Stimulated activated naive CD8-positive, alpha-beta T cell treated with anti-CD3 and anti-CD28 coated beads, Interleukin-15, Interleukin-2, amounts not matched to agents 100 ng/mL and 50 ng/mL, for 24 hours (primary cell): ENCODE results near the gene DUSP10.
A peak's percentile ranks its signal among the peaks of the same experiment; 100 is the strongest.

Experiments used
- H3K27ac Mint-ChIP-seq: one replicate; pipeline ENCODE4 v1.8.0; 2021; ENCODE audit warnings: mild to moderate bottlenecking, mixed read lengths
- H3K27me3 Mint-ChIP-seq: one replicate; pipeline ENCODE4 v1.8.0; 2021; ENCODE audit warnings: mixed read lengths
- H3K36me3 Mint-ChIP-seq: one replicate; pipeline ENCODE4 v1.8.0; 2021; ENCODE audit warnings: low read depth, mixed read lengths
- H3K4me1 Mint-ChIP-seq: one replicate; pipeline ENCODE4 v1.8.0; 2021; ENCODE audit warnings: low read depth, mixed read lengths
- H3K4me3 Mint-ChIP-seq: one replicate; pipeline ENCODE4 v1.8.0; 2021; ENCODE audit warnings: mild to moderate bottlenecking, mixed read lengths
- H3K9me3 Mint-ChIP-seq: one replicate; pipeline ENCODE4 v1.8.0; 2021; ENCODE audit warnings: mixed read lengths

The DUSP10 gene

GRCh38 chr1:221716713-221717484, 25.0 kb downstream of the DUSP10 start:
- H3K27ac Mint-ChIP-seq: peak overlapping the region; percentile 22
- H3K4me1 Mint-ChIP-seq: peaks cover 63% of the 10 kb centered on the region
- peaks cover 4% of the 10 kb centered on the region for H3K9me3 Mint-ChIP-seq
- H3K36me3 Mint-ChIP-seq: peaks cover 45% of the 10 kb centered on the region
- no peaks in the 10 kb centered on the region for H3K27me3 Mint-ChIP-seq
- no peak overlapping the region for H3K4me3 Mint-ChIP-seq

- H3K36me3 Mint-ChIP-seq: peaks cover 44% of the 10 kb centered on the region
Observed at GRCh38 chr1:221715321-221716169, 26.3 kb downstream of the DUSP10 start.

GRCh38 chr1:221714227-221715152, 27.4 kb downstream of the DUSP10 start:
- peaks cover 74% of the 10 kb centered on the region for H3K4me1 Mint-ChIP-seq
- H3K27me3 Mint-ChIP-seq: no peaks in the 10 kb centered on the region
- peaks cover 4% of the 10 kb centered on the region for H3K9me3 Mint-ChIP-seq
- peaks cover 38% of the 10 kb centered on the region for H3K36me3 Mint-ChIP-seq
- no peak overlapping the region for H3K4me3 Mint-ChIP-seq
- H3K27ac Mint-ChIP-seq: peak overlapping the region; percentile 19

More at GRCh38 chr1:221715321-221716169, 26.3 kb downstream of the DUSP10 start:
- Mint-ChIP-seq H3K27me3 (no peaks in the 10 kb centered on the region), H3K4me1 (peaks cover 66% of the 10 kb centered on the region), H3K4me3 (no peak overlapping the region), H3K9me3 (peaks cover 4% of the 10 kb centered on the region), H3K27ac (no peak overlapping the region)

GRCh38 chr1:221712776-221713431, 29.0 kb downstream of the DUSP10 start:
- H3K27ac Mint-ChIP-seq: peak overlapping the region; percentile 92
- peaks cover 37% of the 10 kb centered on the region for H3K36me3 Mint-ChIP-seq
- peaks cover 4% of the 10 kb centered on the region for H3K9me3 Mint-ChIP-seq
- peaks cover 90% of the 10 kb centered on the region for H3K4me1 Mint-ChIP-seq
- no peaks in the 10 kb centered on the region for H3K27me3 Mint-ChIP-seq
- H3K4me3 Mint-ChIP-seq: peak overlapping the region; percentile 72

GRCh38 chr1:221712198-221712684, 29.6 kb downstream of the DUSP10 start:
- H3K4me1 Mint-ChIP-seq: peaks cover 95% of the 10 kb centered on the region
- peaks cover 4% of the 10 kb centered on the region for H3K9me3 Mint-ChIP-seq
- no peaks in the 10 kb centered on the region for H3K27me3 Mint-ChIP-seq
- peaks cover 37% of the 10 kb centered on the region for H3K36me3 Mint-ChIP-seq
- peak overlapping the region; percentile 72 for H3K4me3 Mint-ChIP-seq
- peak overlapping the region; percentile 92 for H3K27ac Mint-ChIP-seq

- H3K27me3 Mint-ChIP-seq: no peaks in the 10 kb centered on the region
- no peak overlapping the region for H3K4me3 Mint-ChIP-seq
- H3K4me1 Mint-ChIP-seq: peaks cover 97% of the 10 kb centered on the region
- H3K9me3 Mint-ChIP-seq: peaks cover 4% of the 10 kb centered on the region
- H3K27ac Mint-ChIP-seq: peak overlapping the region; percentile 92
- H3K36me3 Mint-ChIP-seq: peaks cover 33% of the 10 kb centered on the region
Observed at GRCh38 chr1:221711656-221712055, 30.2 kb downstream of the DUSP10 start.

- H3K9me3 Mint-ChIP-seq: peaks cover 4% of the 10 kb centered on the region
- peak overlapping the region; percentile 92 for H3K27ac Mint-ChIP-seq
- no peak overlapping the region for H3K4me3 Mint-ChIP-seq
- H3K4me1 Mint-ChIP-seq: peaks cover 94% of the 10 kb centered on the region
- peaks cover 34% of the 10 kb centered on the region for H3K36me3 Mint-ChIP-seq
- no peaks in the 10 kb centered on the region for H3K27me3 Mint-ChIP-seq
Observed at GRCh38 chr1:221711063-221711577, 30.8 kb downstream of the DUSP10 start.

GRCh38 chr1:221709854-221710253, 32.0 kb downstream of the DUSP10 start:
- Mint-ChIP-seq H3K36me3 (peaks cover 41% of the 10 kb centered on the region), H3K9me3 (peaks cover 4% of the 10 kb centered on the region), H3K27me3 (no peaks in the 10 kb centered on the region), H3K4me3 (no peak overlapping the region), H3K27ac (peak overlapping the region; percentile 36), H3K4me1 (peaks cover 84% of the 10 kb centered on the region)

- Mint-ChIP-seq H3K4me3 (peak overlapping the region; percentile 14), H3K4me1 (peaks cover 75% of the 10 kb centered on the region), H3K27ac (peak overlapping the region; percentile 91), H3K36me3 (peaks cover 40% of the 10 kb centered on the region), H3K27me3 (no peaks in the 10 kb centered on the region), H3K9me3 (no peaks in the 10 kb centered on the region)
Observed at GRCh38 chr1:221708987-221709386, 32.9 kb downstream of the DUSP10 start.

GRCh38 chr1:221708076-221708571, 33.8 kb downstream of the DUSP10 start:
- Mint-ChIP-seq H3K4me3 (peak overlapping the region; percentile 14), H3K36me3 (peaks cover 44% of the 10 kb centered on the region), H3K4me1 (peaks cover 66% of the 10 kb centered on the region), H3K27me3 (no peaks in the 10 kb centered on the region), H3K9me3 (no peaks in the 10 kb centered on the region), H3K27ac (peak overlapping the region; percentile 91)

GRCh38 chr1:221706876-221707582, 34.9 kb downstream of the DUSP10 start:
- no peak overlapping the region for H3K4me3 Mint-ChIP-seq
- peaks cover 55% of the 10 kb centered on the region for H3K4me1 Mint-ChIP-seq
- H3K27ac Mint-ChIP-seq: no peak overlapping the region
- peaks cover 47% of the 10 kb centered on the region for H3K36me3 Mint-ChIP-seq
- H3K27me3 Mint-ChIP-seq: no peaks in the 10 kb centered on the region
- H3K9me3 Mint-ChIP-seq: no peaks in the 10 kb centered on the region

- H3K36me3 Mint-ChIP-seq: peaks cover 47% of the 10 kb centered on the region
Observed at GRCh38 chr1:221706191-221706590, 35.7 kb downstream of the DUSP10 start.

GRCh38 chr1:221704306-221704705, 37.6 kb downstream of the DUSP10 start:
- no peak overlapping the region for H3K27ac Mint-ChIP-seq
- H3K4me3 Mint-ChIP-seq: no peak overlapping the region
- peaks cover 46% of the 10 kb centered on the region for H3K36me3 Mint-ChIP-seq
- H3K9me3 Mint-ChIP-seq: no peaks in the 10 kb centered on the region
- H3K4me1 Mint-ChIP-seq: peaks cover 30% of the 10 kb centered on the region
- no peaks in the 10 kb centered on the region for H3K27me3 Mint-ChIP-seq

More at GRCh38 chr1:221706191-221706590, 35.7 kb downstream of the DUSP10 start:
- no peaks in the 10 kb centered on the region for H3K9me3 Mint-ChIP-seq
- H3K4me3 Mint-ChIP-seq: no peak overlapping the region
- no peaks in the 10 kb centered on the region for H3K27me3 Mint-ChIP-seq
- peaks cover 47% of the 10 kb centered on the region for H3K4me1 Mint-ChIP-seq
- H3K27ac Mint-ChIP-seq: peak overlapping the region; percentile 58
